Measurements from ENCODE around the gene TMEM62. TPM values are rescaled to one million over a fixed set of nuclear protein-coding genes. Genes with fewer than 3 reads are reported as not detected.
A peak's percentile ranks its signal among the peaks of the same experiment; 100 is the strongest.

Gene TMEM62
- total RNA-seq = 22.5 and 26.1 TPM in 2 replicates

- no peaks in the 10 kb centered on the region for H3K36me3 ChIP-seq (ENCODE audit: control insufficient read depth, insufficient read depth, low read length)
- DNase-seq (ENCODE audit: low read depth) (peak; percentile 31), FAIRE-seq (no peak)
- TF ChIP-seq, protein P1, sequence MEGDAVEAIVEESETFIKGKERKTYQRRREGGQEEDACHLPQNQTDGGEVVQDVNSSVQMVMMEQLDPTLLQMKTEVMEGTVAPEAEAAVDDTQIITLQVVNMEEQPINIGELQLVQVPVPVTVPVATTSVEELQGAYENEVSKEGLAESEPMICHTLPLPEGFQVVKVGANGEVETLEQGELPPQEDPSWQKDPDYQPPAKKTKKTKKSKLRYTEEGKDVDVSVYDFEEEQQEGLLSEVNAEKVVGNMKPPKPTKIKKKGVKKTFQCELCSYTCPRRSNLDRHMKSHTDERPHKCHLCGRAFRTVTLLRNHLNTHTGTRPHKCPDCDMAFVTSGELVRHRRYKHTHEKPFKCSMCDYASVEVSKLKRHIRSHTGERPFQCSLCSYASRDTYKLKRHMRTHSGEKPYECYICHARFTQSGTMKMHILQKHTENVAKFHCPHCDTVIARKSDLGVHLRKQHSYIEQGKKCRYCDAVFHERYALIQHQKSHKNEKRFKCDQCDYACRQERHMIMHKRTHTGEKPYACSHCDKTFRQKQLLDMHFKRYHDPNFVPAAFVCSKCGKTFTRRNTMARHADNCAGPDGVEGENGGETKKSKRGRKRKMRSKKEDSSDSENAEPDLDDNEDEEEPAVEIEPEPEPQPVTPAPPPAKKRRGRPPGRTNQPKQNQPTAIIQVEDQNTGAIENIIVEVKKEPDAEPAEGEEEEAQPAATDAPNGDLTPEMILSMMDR (IDR thresholded peaks at IDR 0.05; ENCODE audit: insufficient read depth, low read length, severe bottlenecking) = no peak
- H3K4me3 ChIP-seq (ENCODE audit: low read depth, low read length) = peak within 1 kb of the TSS; percentile 75
- H3K27me3 ChIP-seq (ENCODE audit: control insufficient read depth, insufficient read depth, low read length) = no peaks in the 10 kb centered on the region
These were observed at the start of gene TMEM62 for GRCh38 chr15:43133430-43134156. Gene TMEM62 (plus strand): TSS chr15:43133586. CDS start chr15:43133803, 217 bp downstream.

DNA sequence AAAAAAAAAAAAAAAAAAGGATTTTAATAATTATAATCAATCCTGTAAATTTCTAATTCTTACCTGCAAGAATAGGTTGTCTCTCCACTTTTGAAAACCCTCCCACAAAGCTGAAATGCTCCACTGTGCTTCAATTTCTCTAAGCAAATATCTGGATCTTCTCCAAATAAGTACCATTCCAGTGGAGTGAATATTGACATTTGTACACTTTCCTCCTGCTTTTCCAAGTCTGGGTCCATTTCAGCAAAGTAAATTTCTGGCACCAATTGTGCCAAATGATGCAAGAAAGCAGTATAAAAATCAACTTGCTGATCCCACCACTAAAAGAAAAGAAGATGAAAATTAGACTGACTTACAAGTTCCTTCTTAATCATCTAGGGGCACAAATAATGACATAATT is 47.5 kb upstream of the TMEM62 start:
- FAIRE-seq = no peak
- Histone ChIP-seq H3K27me3 (ENCODE audit: control insufficient read depth, insufficient read depth, low read length) (no peaks in the 10 kb centered on the region), H3K4me3 (ENCODE audit: low read depth, low read length) (no peak overlapping the region), H3K36me3 (ENCODE audit: control insufficient read depth, insufficient read depth, low read length) (no peaks in the 10 kb centered on the region)
- TF ChIP-seq, protein P1 (IDR thresholded peaks at IDR 0.05; ENCODE audit: insufficient read depth, low read length, severe bottlenecking) = no peak
- DNase-seq (ENCODE audit: low read depth) = no peak

GRCh38 chr15:43086551-43086950 is 46.8 kb upstream of the TMEM62 start:
- TF ChIP-seq, protein P1 (IDR thresholded peaks at IDR 0.05; ENCODE audit: insufficient read depth, low read length, severe bottlenecking) = no peak
- Histone ChIP-seq H3K36me3 (ENCODE audit: control insufficient read depth, insufficient read depth, low read length) (no peaks in the 10 kb centered on the region), H3K27me3 (ENCODE audit: control insufficient read depth, insufficient read depth, low read length) (no peaks in the 10 kb centered on the region), H3K4me3 (ENCODE audit: low read depth, low read length) (no peak overlapping the region)
- peak; percentile 23 for DNase-seq (ENCODE audit: low read depth)
- FAIRE-seq = no peak

DNA sequence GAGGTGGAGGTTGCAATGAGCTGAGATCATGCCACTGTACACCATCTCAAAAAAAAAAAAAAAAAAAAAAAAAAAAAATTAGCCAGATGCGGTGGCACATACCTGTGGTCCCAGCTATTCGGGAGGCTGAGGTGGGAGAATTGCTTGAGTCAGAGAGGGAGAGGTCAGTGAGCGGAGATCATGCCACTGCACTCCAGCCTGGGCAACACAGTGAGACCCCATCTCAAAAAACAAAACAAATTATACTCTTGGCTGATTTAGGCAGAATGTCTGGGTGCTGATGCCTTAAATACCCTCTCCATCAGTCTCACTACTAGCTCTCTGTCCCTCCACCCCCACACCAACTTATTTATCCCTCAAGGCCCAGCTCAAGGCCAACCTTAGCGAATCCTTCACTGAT is 41.5 kb upstream of the TMEM62 start:
- TF ChIP-seq, protein P1 (IDR thresholded peaks at IDR 0.05; ENCODE audit: insufficient read depth, low read length, severe bottlenecking) = no peak
- H3K4me3 ChIP-seq (ENCODE audit: low read depth, low read length) = no peak overlapping the region
- no peaks in the 10 kb centered on the region for H3K27me3 ChIP-seq (ENCODE audit: control insufficient read depth, insufficient read depth, low read length)
- H3K36me3 ChIP-seq (ENCODE audit: control insufficient read depth, insufficient read depth, low read length) = no peaks in the 10 kb centered on the region
- no peak for DNase-seq (ENCODE audit: low read depth)
- no peak for FAIRE-seq

GRCh38 chr15:43093026-43093425 is 40.4 kb upstream of the TMEM62 start:
- no peak overlapping the region for H3K4me3 ChIP-seq (ENCODE audit: low read depth, low read length)
- TF ChIP-seq, protein P1 (IDR thresholded peaks at IDR 0.05; ENCODE audit: insufficient read depth, low read length, severe bottlenecking) = no peak
- no peak for FAIRE-seq
- H3K27me3 ChIP-seq (ENCODE audit: control insufficient read depth, insufficient read depth, low read length) = no peaks in the 10 kb centered on the region
- DNase-seq (ENCODE audit: low read depth) = no peak
- peaks cover under 1% of the 10 kb centered on the region for H3K36me3 ChIP-seq (ENCODE audit: control insufficient read depth, insufficient read depth, low read length)
